Neural cell (in vitro differentiated cells): ENCODE measurements around the gene ARHGAP42. TPM values are rescaled to one million over a fixed set of nuclear protein-coding genes. Genes with fewer than 3 reads are reported as not detected.

ENCODE experiments used
- H2AFZ ChIP-seq: fragments of 200-600, 300-800 bp; sonication (generic), shearing (Covaris generic); 2 replicates; pipeline ENCODE4 v1.6.0; 2014; ENCODE audit warnings: low read depth, mild to moderate bottlenecking, antibody characterized with exemption, low read length, moderate library complexity
- H3F3A ChIP-seq: fragments of 200-600 bp; shearing (Covaris generic); 2 replicates; pipeline ENCODE4 v1.6.1; 2016; ENCODE audit warnings: mild to moderate bottlenecking, moderate library complexity, mixed read lengths, antibody characterized with exemption, low read length; ENCODE audit not compliant: insufficient read depth, poor library complexity, severe bottlenecking
- H3K27ac ChIP-seq: fragments of 200-600, 300-800 bp; sonication (generic), shearing (Covaris generic); 2 replicates; pipeline ENCODE4 v1.5.1; 2014; ENCODE audit warnings: mild to moderate bottlenecking, low read length, moderate library complexity
- H3K27me3 ChIP-seq: fragments of 300-800, 200-600 bp; sonication (generic), shearing (Covaris generic); 2 replicates; pipeline ENCODE4 v1.6.0; 2014; ENCODE audit warnings: mild to moderate bottlenecking, low read depth, low read length, moderate library complexity; ENCODE audit not compliant: insufficient read depth
- H3K36me3 ChIP-seq: fragments of 300-800, 200-600 bp; sonication (generic), shearing (Covaris generic); 2 replicates; pipeline ENCODE4 v1.5.1; 2014; ENCODE audit warnings: mild to moderate bottlenecking, antibody characterized with exemption, low read length, moderate library complexity; ENCODE audit not compliant: insufficient read depth
- H3K4me2 ChIP-seq: fragments of 300-800, 200-600 bp; sonication (generic), shearing (Covaris generic); 2 replicates; pipeline ENCODE4 v1.6.0; 2014; ENCODE audit warnings: mild to moderate bottlenecking, low read length
- H3K4me3 ChIP-seq: fragments of 300-800, 200-600 bp; sonication (generic), shearing (Covaris generic); 2 replicates; pipeline ENCODE4 v1.5.1; 2014; ENCODE audit warnings: mild to moderate bottlenecking, low read length, moderate library complexity
- H3K79me2 ChIP-seq: fragments of 200-600 bp; shearing (Covaris generic); replicated peaks from 2 replicates; pipeline ENCODE4 v1.6.0; 2014; ENCODE audit warnings: mild to moderate bottlenecking, low read length, moderate library complexity; ENCODE audit not compliant: insufficient read depth
- H3K9ac ChIP-seq: fragments of 300-800, 200-600 bp; sonication (generic), shearing (Covaris generic); 2 replicates; pipeline ENCODE4 v1.6.1; 2016; ENCODE audit warnings: mild to moderate bottlenecking, low read length, mixed read lengths
- H3K9me2 ChIP-seq: fragments of 200-600 bp; shearing (Covaris generic); 2 replicates; pipeline ENCODE4 v1.6.1; 2016; ENCODE audit warnings: mild to moderate bottlenecking, low read length, mixed read lengths; ENCODE audit not compliant: insufficient read depth
- H3K9me3 ChIP-seq: fragments of 200-600, 300-800 bp; sonication (generic), shearing (Covaris generic); 2 replicates; pipeline ENCODE4 v1.6.1; 2016; ENCODE audit warnings: mild to moderate bottlenecking, mixed run types, low read length, moderate library complexity, mixed read lengths
- H4K20me1 ChIP-seq: fragments of 200-600 bp; shearing (Covaris generic); 2 replicates; pipeline ENCODE4 v1.6.1; 2016; ENCODE audit warnings: mild to moderate bottlenecking, mixed run types; ENCODE audit not compliant: insufficient read depth
- EP300 ChIP-seq: fragments of 450-650 bp; conservative IDR thresholded peaks from 2 replicates; pipeline ENCODE4 v1.6.1; 2014; ENCODE audit warnings: antibody characterized with exemption, mild to moderate bottlenecking, moderate library complexity; ENCODE audit not compliant: poor library complexity, severe bottlenecking
- EZH2 ChIP-seq: fragments of 200-600, 300-800 bp; shearing (Covaris generic), sonication (generic); IDR thresholded peaks from 2 replicates; pipeline ENCODE4 v1.6.1; 2014; ENCODE audit warnings: antibody characterized with exemption, low read length, borderline replicate concordance, mild to moderate bottlenecking; ENCODE audit not compliant: insufficient read depth, poor library complexity, severe bottlenecking
- MXI1 ChIP-seq: fragments of 450-650 bp; conservative IDR thresholded peaks from 2 replicates; pipeline ENCODE4 v1.6.1; 2014; ENCODE audit warnings: antibody characterized with exemption, mild to moderate bottlenecking; ENCODE audit not compliant: poor library complexity, severe bottlenecking
- POLR2AphosphoS5 ChIP-seq: IDR thresholded peaks from 2 replicates; pipeline ENCODE4 v1.6.1; 2012
- RAD21 ChIP-seq: fragments of 450-650 bp; conservative IDR thresholded peaks from 2 replicates; pipeline ENCODE4 v1.6.1; 2014; ENCODE audit warnings: antibody characterized with exemption, mild to moderate bottlenecking, moderate library complexity
- SMC3 ChIP-seq: fragments of 450-650 bp; conservative IDR thresholded peaks from 2 replicates; pipeline ENCODE4 v1.6.1; 2014; ENCODE audit warnings: antibody characterized with exemption, mild to moderate bottlenecking, moderate library complexity; ENCODE audit not compliant: poor library complexity
- TAF1 ChIP-seq: IDR thresholded peaks from 2 replicates; pipeline ENCODE4 v1.6.1; 2012; ENCODE audit warnings: low read depth
- polyA plus RNA-seq: library from polyadenylated mRNA; depleted of rRNA; stranded (reverse); fragments of >200 nt; gene quantifications from 2 replicates; pipeline ENCODE4 v1.2.3, GENCODE V29; 2014
- TF ChIP-seq, protein P1 (sequence below): fragments of 450-650 bp; IDR thresholded peaks from 2 replicates; pipeline ENCODE4 v1.5.1; 2014; ENCODE audit warnings: antibody characterized with exemption, mild to moderate bottlenecking, moderate library complexity; ENCODE audit not compliant: poor library complexity, severe bottlenecking

Gene ARHGAP42
- polyA plus RNA-seq, 1 donor from 2014 or later: 0.64 TPM

DNA sequence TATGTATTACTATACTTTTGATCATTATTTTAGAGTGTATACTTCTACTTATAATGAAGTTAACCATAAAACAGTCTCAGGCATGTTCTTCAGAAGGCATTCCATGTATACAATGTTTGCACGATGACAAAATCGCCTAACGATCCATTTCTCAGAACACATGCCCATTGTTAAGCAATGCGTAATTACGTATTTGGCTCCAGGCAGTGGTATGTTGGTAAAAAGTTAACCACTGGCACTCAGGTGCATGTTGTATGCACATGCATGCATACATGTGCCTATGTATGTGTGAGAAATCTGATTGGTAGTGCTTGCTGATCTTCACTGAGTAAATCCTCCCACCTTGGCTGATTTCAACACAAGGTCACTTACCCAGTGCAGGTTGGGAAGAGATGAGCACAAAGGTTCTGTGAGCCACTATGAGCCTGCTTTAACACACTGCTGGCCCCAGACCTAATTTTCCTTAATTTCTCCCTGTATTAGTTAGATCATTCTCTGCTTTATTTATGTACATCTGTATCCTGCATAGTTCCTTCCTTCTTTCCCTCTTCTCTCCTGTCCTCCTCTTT lies 164.6 kb downstream of the ARHGAP42 start:
- no peak overlapping the region for H3K4me3 ChIP-seq
- H3K27ac ChIP-seq: no peak overlapping the region
- H2AFZ ChIP-seq: no peak overlapping the region
- no peaks in the 10 kb centered on the region for H3K27me3 ChIP-seq
- H3F3A ChIP-seq: no peaks in the 10 kb centered on the region
- H3K9me3 ChIP-seq: no peaks in the 10 kb centered on the region
- H3K79me2 ChIP-seq: no peaks in the 10 kb centered on the region
- TF ChIP-seq POLR2AphosphoS5 (no peak), EP300 (no peak), TAF1 (no peak), RAD21 (no peak), MXI1 (no peak), EZH2 (no peak)
- TF ChIP-seq, protein P1, sequence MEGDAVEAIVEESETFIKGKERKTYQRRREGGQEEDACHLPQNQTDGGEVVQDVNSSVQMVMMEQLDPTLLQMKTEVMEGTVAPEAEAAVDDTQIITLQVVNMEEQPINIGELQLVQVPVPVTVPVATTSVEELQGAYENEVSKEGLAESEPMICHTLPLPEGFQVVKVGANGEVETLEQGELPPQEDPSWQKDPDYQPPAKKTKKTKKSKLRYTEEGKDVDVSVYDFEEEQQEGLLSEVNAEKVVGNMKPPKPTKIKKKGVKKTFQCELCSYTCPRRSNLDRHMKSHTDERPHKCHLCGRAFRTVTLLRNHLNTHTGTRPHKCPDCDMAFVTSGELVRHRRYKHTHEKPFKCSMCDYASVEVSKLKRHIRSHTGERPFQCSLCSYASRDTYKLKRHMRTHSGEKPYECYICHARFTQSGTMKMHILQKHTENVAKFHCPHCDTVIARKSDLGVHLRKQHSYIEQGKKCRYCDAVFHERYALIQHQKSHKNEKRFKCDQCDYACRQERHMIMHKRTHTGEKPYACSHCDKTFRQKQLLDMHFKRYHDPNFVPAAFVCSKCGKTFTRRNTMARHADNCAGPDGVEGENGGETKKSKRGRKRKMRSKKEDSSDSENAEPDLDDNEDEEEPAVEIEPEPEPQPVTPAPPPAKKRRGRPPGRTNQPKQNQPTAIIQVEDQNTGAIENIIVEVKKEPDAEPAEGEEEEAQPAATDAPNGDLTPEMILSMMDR: no peak
- H4K20me1 ChIP-seq: no peaks in the 10 kb centered on the region
- no peaks in the 10 kb centered on the region for H3K9me2 ChIP-seq
- H3K36me3 ChIP-seq: no peaks in the 10 kb centered on the region
- H3K9ac ChIP-seq: no peak overlapping the region
- no peak overlapping the region for H3K4me2 ChIP-seq

DNA sequence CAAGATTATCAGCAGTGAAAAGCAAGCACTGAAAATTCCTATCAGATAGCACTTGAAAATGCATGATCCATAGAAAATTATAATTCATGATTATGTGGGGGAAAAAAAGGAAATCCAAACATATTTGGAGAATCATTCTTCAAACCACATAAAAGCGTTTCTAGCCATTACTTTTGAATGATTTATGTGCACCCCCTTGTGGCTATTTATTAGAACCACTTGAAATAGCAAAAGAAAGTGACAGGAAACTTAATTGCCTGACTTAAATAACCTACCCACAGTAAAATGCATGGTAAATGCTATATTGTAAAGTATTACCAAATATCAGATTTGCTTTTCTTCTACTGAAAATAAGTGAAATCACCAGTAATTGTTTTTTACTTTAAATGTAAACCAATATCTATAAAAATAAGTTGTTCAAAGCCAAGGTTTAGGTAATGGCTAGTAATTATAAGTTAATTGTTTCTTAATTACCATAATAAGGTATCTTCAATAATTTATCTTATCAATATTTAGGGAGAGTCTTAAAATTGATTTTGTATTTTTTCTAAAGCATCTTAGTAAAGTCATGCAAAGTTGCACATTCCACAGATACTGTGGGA lies 168.5 kb downstream of the ARHGAP42 start:
- H3F3A ChIP-seq: no peaks in the 10 kb centered on the region
- H2AFZ ChIP-seq: no peak overlapping the region
- no peak overlapping the region for H3K4me3 ChIP-seq
- TF ChIP-seq EP300 (no peak), RAD21 (peak; percentile 64), SMC3 (peak; percentile 71)
- TF ChIP-seq, protein P1: peak; percentile 67
- H3K9me3 ChIP-seq: no peaks in the 10 kb centered on the region
- no peaks in the 10 kb centered on the region for H4K20me1 ChIP-seq
- no peaks in the 10 kb centered on the region for H3K9me2 ChIP-seq
- H3K27me3 ChIP-seq: no peaks in the 10 kb centered on the region
- H3K9ac ChIP-seq: no peak overlapping the region
- H3K4me2 ChIP-seq: no peak overlapping the region
- H3K36me3 ChIP-seq: no peaks in the 10 kb centered on the region
- H3K79me2 ChIP-seq: no peaks in the 10 kb centered on the region
- H3K27ac ChIP-seq: no peak overlapping the region
